Gastrocnemius medialis (tissue), 4 donors: ENCODE data around the gene ERF. TPM values are rescaled to one million over a fixed set of nuclear protein-coding genes. Genes with fewer than 3 reads are reported as not detected.

Experiments used
- ATAC-seq, 2 donors: fragments of 150-250 bp; one replicate each; pipeline ENCODE4 v1.9.1; 2016
- DNase-seq, 2 donors: peaks; one replicate each; pipeline ENCODE4 v3.0.0-alpha.2; 2019
- H3K27ac ChIP-seq, 4 donors: fragments of 200-600 bp; sonication (generic); 1 replicate in 1 of 4; 2 replicates in 3 of 4; pipeline ENCODE4 v1.5.1; 2016 to 2018; ENCODE audit warnings: mild to moderate bottlenecking in 2 of 4, moderate library complexity in 1 of 4
- H3K27me3 ChIP-seq, 3 donors: fragments of 200-600 bp; sonication (generic) in 2 of 3; 1 replicate in 1 of 3; 2 replicates in 2 of 3; pipeline versions ENCODE4 v1.5.1 to v1.6.0; 2016 to 2019; ENCODE audit warnings: mild to moderate bottlenecking in 1 of 3, moderate library complexity in 1 of 3
- H3K36me3 ChIP-seq, 2 donors: fragments of 200-600 bp; sonication (generic) in 1 of 2; one replicate each; pipeline ENCODE4 v1.5.1; 2017 to 2018
- H3K4me1 ChIP-seq, 2 donors: fragments of 200-600 bp; sonication (generic) in 1 of 2; one replicate each; pipeline ENCODE4 v1.5.1; 2016 to 2017; ENCODE audit warnings: mild to moderate bottlenecking in 2 of 2
- H3K4me3 ChIP-seq, 4 donors: fragments of 200-600 bp; sonication (generic) in 3 of 4; 1 replicate in 1 of 4; 2 replicates in 3 of 4; pipeline ENCODE4 v1.5.1; 2016 to 2019; ENCODE audit warnings: mild to moderate bottlenecking in 2 of 4
- H3K9me3 ChIP-seq, 3 donors: fragments of 200-600 bp; sonication (generic) in 2 of 3; 1 replicate in 1 of 3; 2 replicates in 2 of 3; pipeline ENCODE4 v1.5.1; 2016 to 2019
- POLR2A ChIP-seq, 2 donors: fragments of 450-650 bp; IDR thresholded peaks; one replicate each; pipeline ENCODE4 v1.6.1; 2017; ENCODE audit warnings: antibody characterized with exemption in 2 of 2, mild to moderate bottlenecking in 2 of 2, moderate library complexity in 2 of 2
- in situ Hi-C, 4 donors: fragments of 200-750 bp; cut with MboI; loops; one replicate each; pipeline versions ENCODE4 v1.15.0 to v1.8.0; 2017; ENCODE audit warnings: low sequenced_read_pairs in 4 of 4
- intact Hi-C: fragments of 100-400 bp; cut with DNase I; formaldehyde crosslinking; loops from one replicate; pipeline ENCODE4 v1.15.1; 2023; ENCODE audit warnings: low total_unique reads
- total RNA-seq, 4 donors: library from RNA; depleted of rRNA; stranded (reverse); fragments of >200 nt; gene quantifications; one replicate each; pipeline versions ENCODE4 v1.1.0 to v1.2.3, GENCODE V29; 2016
- TF ChIP-seq, protein P1 (sequence below), 5 experiments: fragments of 450-650 bp in 3 of 5; fragments of 200-600 bp in 2 of 5; sonication (generic) in 2 of 5; IDR thresholded peaks in 4 of 5; conservative IDR thresholded peaks in 1 of 5; 1 replicate in 4 of 5; 2 replicates in 1 of 5; pipeline ENCODE4 v1.5.1; 2016 to 2019; ENCODE audit warnings: antibody characterized with exemption in 5 of 5, mild to moderate bottlenecking in 3 of 5, moderate library complexity in 3 of 5

Gene ERF
- total RNA-seq, 4 donors from 2014 or later: 14.0 to 26.7 (median 14.8) TPM

DNA sequence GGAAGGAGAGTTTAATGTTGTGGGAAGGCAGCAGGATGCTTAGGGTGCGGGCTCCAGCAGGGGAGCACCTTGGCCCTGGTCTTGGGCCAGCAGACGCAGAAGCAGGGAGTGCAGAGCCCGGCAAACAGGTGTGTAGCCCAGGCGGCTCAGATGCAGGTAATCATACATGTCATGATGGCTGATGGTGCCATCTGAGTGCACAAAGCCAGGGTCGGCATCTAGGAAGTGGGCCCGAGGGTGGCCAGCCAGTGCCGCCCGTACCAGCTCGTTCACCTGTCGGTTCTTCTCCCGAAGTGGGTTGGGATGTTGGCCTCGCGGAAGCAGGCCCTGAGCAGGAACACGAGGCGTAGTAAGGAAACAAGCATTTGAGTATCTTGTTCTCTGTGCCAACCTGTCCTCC, 42.1 kb upstream of the ERF start:
- no peak overlapping the region for H3K4me3 ChIP-seq
- DNase-seq (no peak), ATAC-seq (no peak)
- peaks cover 0 to 33% of the 10 kb centered on the region in 2 donors for H3K36me3 ChIP-seq
- peaks cover 2 to 7% of the 10 kb centered on the region in 2 donors for H3K4me1 ChIP-seq
- H3K27ac ChIP-seq: no peak overlapping the region
- H3K27me3 ChIP-seq: no peaks in the 10 kb centered on the region
- no peaks in the 10 kb centered on the region for H3K9me3 ChIP-seq
- intact Hi-C loops (no loop called here), in situ Hi-C loops (no loop called here)
- TF ChIP-seq POLR2A (IDR thresholded peaks at IDR 0.05): no peak
- TF ChIP-seq, protein P1, sequence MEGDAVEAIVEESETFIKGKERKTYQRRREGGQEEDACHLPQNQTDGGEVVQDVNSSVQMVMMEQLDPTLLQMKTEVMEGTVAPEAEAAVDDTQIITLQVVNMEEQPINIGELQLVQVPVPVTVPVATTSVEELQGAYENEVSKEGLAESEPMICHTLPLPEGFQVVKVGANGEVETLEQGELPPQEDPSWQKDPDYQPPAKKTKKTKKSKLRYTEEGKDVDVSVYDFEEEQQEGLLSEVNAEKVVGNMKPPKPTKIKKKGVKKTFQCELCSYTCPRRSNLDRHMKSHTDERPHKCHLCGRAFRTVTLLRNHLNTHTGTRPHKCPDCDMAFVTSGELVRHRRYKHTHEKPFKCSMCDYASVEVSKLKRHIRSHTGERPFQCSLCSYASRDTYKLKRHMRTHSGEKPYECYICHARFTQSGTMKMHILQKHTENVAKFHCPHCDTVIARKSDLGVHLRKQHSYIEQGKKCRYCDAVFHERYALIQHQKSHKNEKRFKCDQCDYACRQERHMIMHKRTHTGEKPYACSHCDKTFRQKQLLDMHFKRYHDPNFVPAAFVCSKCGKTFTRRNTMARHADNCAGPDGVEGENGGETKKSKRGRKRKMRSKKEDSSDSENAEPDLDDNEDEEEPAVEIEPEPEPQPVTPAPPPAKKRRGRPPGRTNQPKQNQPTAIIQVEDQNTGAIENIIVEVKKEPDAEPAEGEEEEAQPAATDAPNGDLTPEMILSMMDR (IDR thresholded peaks at IDR 0.05 in 4 of 5, conservative IDR thresholded peaks at IDR 0.05 in 1 of 5): no peak

DNA sequence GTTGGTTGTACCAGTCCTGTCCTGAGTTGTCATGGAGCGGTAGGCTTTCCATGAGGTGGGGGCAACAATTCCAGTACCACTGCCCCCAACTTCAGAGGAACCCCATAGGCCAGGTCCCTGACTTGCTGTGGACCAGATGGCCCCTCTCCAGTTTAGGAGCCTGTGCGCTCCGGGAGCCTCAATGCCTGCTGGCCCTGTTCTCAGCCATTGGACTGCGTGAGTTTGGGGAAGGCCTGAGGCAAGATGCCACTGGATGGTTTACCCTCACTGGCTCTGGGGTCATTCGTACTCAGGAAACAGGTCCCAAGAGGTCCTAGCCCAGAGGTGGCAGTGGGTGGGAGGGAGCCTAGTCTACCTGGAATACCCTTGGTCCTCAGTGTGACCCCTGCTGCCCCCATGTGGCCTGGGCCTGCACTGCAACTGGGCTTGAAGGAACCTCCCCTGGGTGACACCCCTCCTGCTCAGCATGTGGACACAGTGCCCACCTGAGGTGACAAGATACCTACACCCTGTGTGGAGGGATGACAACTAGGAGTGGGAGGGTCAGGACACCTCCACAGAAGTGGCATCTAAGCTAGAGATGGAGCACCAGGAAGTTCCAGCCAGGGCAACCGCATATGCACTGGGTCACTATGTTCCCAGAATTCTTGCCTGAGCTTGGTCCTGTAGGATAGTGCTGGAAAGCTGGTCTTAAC, 41.0 kb upstream of the ERF start:
- Histone ChIP-seq H3K4me3 (no peak overlapping the region), H3K27me3 (no peaks in the 10 kb centered on the region), H3K4me1 (no peaks in the 10 kb centered on the region), H3K9me3 (no peaks in the 10 kb centered on the region), H3K36me3 (peaks cover 0 to 41% of the 10 kb centered on the region in 2 donors), H3K27ac (no peak overlapping the region)
- peak; percentile 55 to 74 for DNase-seq
- intact Hi-C loops: loop anchor here (1.0 kb wide), 1 partner anchor 50 kb away; no protein-coding TSS in a partner anchor
- in situ Hi-C loops: no loop called here
- no peak for TF ChIP-seq POLR2A (IDR thresholded peaks at IDR 0.05)
- TF ChIP-seq, protein P1 (IDR thresholded peaks at IDR 0.05 in 4 of 5, conservative IDR thresholded peaks at IDR 0.05 in 1 of 5): peak; percentile 84 to 98 (median 92)
- ATAC-seq: peak; percentile 64 to 84

DNA sequence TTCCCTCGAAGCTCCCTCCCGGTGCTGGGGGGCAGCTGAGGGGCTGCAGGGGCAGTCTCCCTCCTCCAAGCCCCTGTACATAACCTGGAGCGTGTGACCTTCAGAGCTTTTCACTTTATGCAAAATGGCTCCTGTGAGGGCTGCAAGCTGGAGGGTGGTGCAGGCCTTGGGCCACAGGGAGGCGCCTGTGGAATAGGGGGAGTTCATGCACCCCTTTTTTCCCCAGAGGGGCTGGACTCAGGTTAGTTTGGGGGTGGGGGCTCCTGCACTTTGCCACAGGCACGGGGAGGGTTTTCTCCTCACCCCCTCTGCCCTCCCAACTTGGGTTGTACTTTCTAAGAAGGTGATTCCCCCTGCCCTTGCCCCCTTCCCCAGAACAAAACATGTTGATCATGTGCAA, 40.4 kb upstream of the ERF start:
- intact Hi-C loops (no loop called here), in situ Hi-C loops (no loop called here)
- TF ChIP-seq, protein P1 (IDR thresholded peaks at IDR 0.05 in 4 of 5, conservative IDR thresholded peaks at IDR 0.05 in 1 of 5): no peak
- no peak for TF ChIP-seq POLR2A (IDR thresholded peaks at IDR 0.05)

DNA sequence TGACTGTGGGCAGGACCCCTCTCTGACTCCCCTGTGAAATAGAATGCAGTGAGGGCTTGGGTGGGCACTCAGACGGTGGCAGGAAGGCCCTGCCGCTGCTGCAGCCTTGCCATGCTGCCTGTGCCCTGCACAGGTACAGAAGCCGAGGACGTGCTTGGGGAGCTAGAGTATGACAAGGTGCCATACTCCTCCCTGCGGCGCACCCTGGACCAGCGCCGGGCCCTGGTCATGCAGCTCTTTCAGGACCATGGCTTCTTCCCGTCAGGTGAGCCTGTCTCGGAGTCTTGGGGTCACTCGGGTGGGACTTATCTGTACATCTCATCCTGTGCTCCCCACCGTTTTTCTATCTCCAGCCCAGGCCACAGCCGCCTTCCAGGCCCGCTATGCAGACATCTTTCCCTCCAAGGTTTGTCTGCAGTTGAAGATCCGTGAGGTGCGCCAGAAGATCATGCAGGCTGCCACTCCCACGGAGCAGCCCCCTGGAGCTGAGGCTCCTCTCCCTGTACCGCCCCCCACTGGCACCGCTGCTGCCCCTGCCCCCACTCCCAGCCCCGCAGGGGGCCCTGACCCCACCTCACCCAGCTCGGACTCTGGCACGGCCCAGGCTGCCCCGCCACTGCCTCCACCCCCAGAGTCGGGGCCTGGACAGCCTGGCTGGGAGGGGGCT, 39.7 kb upstream of the ERF start:
- Histone ChIP-seq H3K4me1 (no peaks in the 10 kb centered on the region), H3K27ac (no peak overlapping the region), H3K36me3 (peaks cover 0 to 55% of the 10 kb centered on the region in 2 donors), H3K27me3 (no peaks in the 10 kb centered on the region), H3K4me3 (no peak overlapping the region), H3K9me3 (no peaks in the 10 kb centered on the region)
- in situ Hi-C loops (no loop called here), intact Hi-C loops (no loop called here)
- no peak for TF ChIP-seq POLR2A (IDR thresholded peaks at IDR 0.05)
- TF ChIP-seq, protein P1 (IDR thresholded peaks at IDR 0.05 in 4 of 5, conservative IDR thresholded peaks at IDR 0.05 in 1 of 5): no peak
- ATAC-seq (no peak), DNase-seq (no peak)

More for the DNA sequence above, 40.4 kb upstream of the ERF start:
- no peak for ATAC-seq
- no peaks in the 10 kb centered on the region for H3K4me1 ChIP-seq
- no peak overlapping the region for H3K4me3 ChIP-seq
- DNase-seq: no peak
- H3K27ac ChIP-seq: no peak overlapping the region
- H3K9me3 ChIP-seq: no peaks in the 10 kb centered on the region
- H3K27me3 ChIP-seq: no peaks in the 10 kb centered on the region
- peaks cover 0 to 47% of the 10 kb centered on the region in 2 donors for H3K36me3 ChIP-seq
